GM11168 (cell line): ENCODE measurements around the gene GGN.

Experiments
- in situ Hi-C: fragments of 300-500 bp; cut with MboI; formaldehyde crosslinking; loops from one replicate; pipeline ENCODE4 v1.12.0; 2022; ENCODE audit warnings: low sequenced_read_pairs; ENCODE audit not compliant: unreplicated experiment

The GGN gene

GRCh38 chr19:38336638-38337359, 51.0 kb downstream of the GGN start:
- in situ Hi-C loops: loop anchor here (10.0 kb wide), 1 partner anchor 432 kb away; the partner anchor contains the start of genes SIPA1L3 and WDR87

GRCh38 chr19:38335949-38336637, 51.7 kb downstream of the GGN start:
- in situ Hi-C loops: loop anchor here (10.0 kb wide), 1 partner anchor 431 kb away; the partner anchor contains the start of genes SIPA1L3 and WDR87
